Testis (tissue), 3 donors: ENCODE measurements around the gene DLGAP3. TPM values are rescaled to one million over a fixed set of nuclear protein-coding genes. Genes with fewer than 3 reads are reported as not detected.

Experiments used
- DNase-seq: peaks from one replicate; pipeline ENCODE4 v3.0.0-alpha.2; 2019
- H3K27ac ChIP-seq, 2 donors: fragments of 200-600 bp; sonication (generic); one replicate each; pipeline ENCODE4 v1.5.1; 2019
- H3K27me3 ChIP-seq: fragments of 200-600 bp; sonication (generic); one replicate; pipeline ENCODE4 v1.5.1; 2019
- H3K36me3 ChIP-seq: fragments of 200-600 bp; sonication (generic); one replicate; pipeline ENCODE4 v1.5.1; 2017; ENCODE audit warnings: low read depth; ENCODE audit errors: missing control alignments
- H3K4me1 ChIP-seq: fragments of 200-600 bp; sonication (generic); one replicate; pipeline ENCODE4 v1.5.1; 2019
- H3K4me3 ChIP-seq, 2 donors: fragments of 200-600 bp; sonication (generic); one replicate each; pipeline ENCODE4 v1.5.1; 2017 to 2019
- H3K9me3 ChIP-seq: fragments of 200-600 bp; sonication (generic); one replicate; pipeline ENCODE4 v1.5.1; 2017
- CTCF ChIP-seq, 3 experiments: fragments of 450-650 bp in 2 of 3; fragments of 200-600 bp in 1 of 3; sonication (generic) in 1 of 3; IDR thresholded peaks; one replicate each; pipeline ENCODE4 v1.5.1; 2016 to 2019; ENCODE audit warnings: antibody characterized with exemption in 3 of 3, mild to moderate bottlenecking in 2 of 3, moderate library complexity in 1 of 3
- POLR2A ChIP-seq: fragments of 450-650 bp; IDR thresholded peaks from one replicate; pipeline ENCODE4 v1.6.1; 2017; ENCODE audit warnings: antibody characterized with exemption, mild to moderate bottlenecking, moderate library complexity
- WGBS, 2 donors: methylation state at CpG; one replicate each; pipeline ENCODE4 v1.1.5; 2018; 5-methylcytosine and 5-hydroxymethylcytosine counted together
- intact Hi-C: fragments of 100-400 bp; cut with DNase I; formaldehyde crosslinking; loops from one replicate; pipeline ENCODE4 v1.15.1; 2023; ENCODE audit warnings: low total_unique reads
- polyA plus RNA-seq: library from polyadenylated mRNA; stranded (reverse); fragments of 350-450 nt; fragmentation: Illumina TruSeq; extraction: RNeasy Lipid Tissue Mini Kit (QIAGEN cat#74804); gene quantifications from one replicate; pipeline ENCODE4 v1.2.3, GENCODE V29; 2014; ENCODE audit warnings: low read depth, low replicate concordance; ENCODE audit not compliant: insufficient read depth
- total RNA-seq, 2 donors: library from RNA; depleted of rRNA; stranded (reverse); fragments of >200 nt; gene quantifications; one replicate each; pipeline ENCODE4 v1.2.3, GENCODE V29; 2016

The DLGAP3 gene
- total and polyA plus RNA-seq, 3 donors from 2014 or later = 10.6 to 22.5 (median 19.8) TPM

GRCh38 chr1:34852677-34853217 is 76.7 kb downstream of the DLGAP3 start:
- 27 to 39% methylated on average over 6 of the region's 6 CpGs for WGBS, 2 donors
- TF ChIP-seq POLR2A (no peak), CTCF (IDR thresholded peaks at IDR 0.05) (peak; percentile 91 to 98 (median 94))
- Histone ChIP-seq H3K4me1 (peaks cover 8% of the 10 kb centered on the region), H3K27me3 (no peaks in the 10 kb centered on the region), H3K4me3 (no peak overlapping the region), H3K36me3 (no peaks in the 10 kb centered on the region), H3K9me3 (no peaks in the 10 kb centered on the region), H3K27ac (peak overlapping the region in 1 of 2 donors; percentile 18)
- DNase-seq = peak; percentile 93
- intact Hi-C loops = loop anchor here (5.0 kb wide), 1 partner anchor 60 kb away; the partner anchor contains the start of gene GJA4

GRCh38 chr1:34851431-34852105 is 77.9 kb downstream of the DLGAP3 start:
- no peak overlapping the region for H3K4me3 ChIP-seq

GRCh38 chr1:34850382-34850781 is 79.1 kb downstream of the DLGAP3 start:
- H3K4me1 ChIP-seq = peaks cover 6% of the 10 kb centered on the region
- 74 to 78% methylated on average over 6 of the region's 6 CpGs for whole genome bisulfite sequencing, 2 donors
- H3K27ac ChIP-seq = no peak overlapping the region

More at GRCh38 chr1:34851431-34852105, 77.9 kb downstream of the DLGAP3 start:
- Histone ChIP-seq H3K9me3 (no peaks in the 10 kb centered on the region), H3K27me3 (no peaks in the 10 kb centered on the region), H3K4me1 (peaks cover 6% of the 10 kb centered on the region), H3K27ac (peak overlapping the region in 1 of 2 donors; percentile 59), H3K36me3 (no peaks in the 10 kb centered on the region)
- intact Hi-C loops = loop anchor here (5.0 kb wide), 1 partner anchor 59 kb away; the partner anchor contains the start of gene GJA4
- 71 to 81% methylated on average over 11 to 12 of the region's 13 CpGs for WGBS, 2 donors
- peak; percentile 42 for DNase-seq
- TF ChIP-seq CTCF (IDR thresholded peaks at IDR 0.05) = no peak
- TF ChIP-seq POLR2A = no peak

GRCh38 chr1:34847094-34847493 is 82.4 kb downstream of the DLGAP3 start:
- no peaks in the 10 kb centered on the region for H3K27me3 ChIP-seq
- H3K9me3 ChIP-seq = no peaks in the 10 kb centered on the region
- H3K27ac ChIP-seq = no peak overlapping the region
- 73 to 82% methylated on average over 7 of the region's 7 CpGs for WGBS, 2 donors
- H3K36me3 ChIP-seq = no peaks in the 10 kb centered on the region
- DNase-seq = no peak
- intact Hi-C loops = no loop called here
- peaks cover 25% of the 10 kb centered on the region for H3K4me1 ChIP-seq
- H3K4me3 ChIP-seq = no peak overlapping the region
- no peak for TF ChIP-seq POLR2A
- TF ChIP-seq CTCF (IDR thresholded peaks at IDR 0.05) = no peak

More at GRCh38 chr1:34850382-34850781, 79.1 kb downstream of the DLGAP3 start:
- DNase-seq = no peak
- Histone ChIP-seq H3K9me3 (no peaks in the 10 kb centered on the region), H3K36me3 (no peaks in the 10 kb centered on the region), H3K4me3 (no peak overlapping the region), H3K27me3 (no peaks in the 10 kb centered on the region)
- intact Hi-C loops = loop anchor here (5.0 kb wide), 1 partner anchor 58 kb away; the partner anchor contains the start of gene GJA4
- TF ChIP-seq POLR2A (no peak), CTCF (IDR thresholded peaks at IDR 0.05) (no peak)
